Activated T-cell treated with anti-CD3 and anti-CD28 coated beads for 24 hours (primary cell): ENCODE measurements around the gene SETSIP.
"Not testable (repeated sequence)": the region's sequence is repeated elsewhere in the genome, so short reads cannot be mapped to it uniquely, and the experiment has no call there.

Experiments used
- DNase-seq: peaks from one replicate; pipeline ENCODE4 v3.0.0-alpha.2; 2020; ENCODE audit warnings: low read depth

Gene SETSIP, protein sequence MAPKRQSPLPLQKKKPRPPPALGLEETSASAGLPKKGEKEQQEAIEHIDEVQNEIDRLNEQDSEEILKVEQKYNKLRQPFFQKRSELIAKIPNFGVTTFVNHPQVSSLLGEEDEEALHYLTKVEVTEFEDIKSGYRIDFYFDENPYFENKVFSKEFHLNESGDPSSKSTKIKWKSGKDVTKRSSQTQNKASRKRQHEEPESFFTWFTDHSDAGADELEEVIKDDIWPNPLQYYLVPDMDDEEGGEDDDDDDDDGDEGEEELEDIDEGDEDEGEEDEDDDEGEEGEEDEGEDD

DNA sequence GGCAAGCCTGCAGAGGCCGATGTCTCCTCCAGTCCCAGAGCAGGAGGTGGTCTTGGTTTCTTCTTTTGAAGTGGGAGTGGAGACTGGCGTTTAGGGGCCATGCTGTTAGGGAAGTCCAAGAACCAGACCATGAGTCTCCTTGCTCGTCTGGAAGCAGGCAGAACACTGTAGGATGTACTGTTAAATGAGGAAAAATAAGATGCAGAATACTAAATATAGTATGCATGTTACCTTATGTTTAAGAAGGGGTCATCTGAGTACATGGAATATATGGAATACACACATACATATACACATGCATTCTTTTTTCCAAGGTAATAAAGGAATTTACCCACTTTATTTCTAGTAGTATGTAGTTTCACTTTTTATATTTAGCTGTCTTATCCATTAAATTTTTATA, at the start of gene SETSIP:
Gene SETSIP (minus strand): TSS at position 101 of the 400 bp plus-strand sequence. CDS start 0 bp downstream, at position 101.
- DNase-seq, result no peak

DNA sequence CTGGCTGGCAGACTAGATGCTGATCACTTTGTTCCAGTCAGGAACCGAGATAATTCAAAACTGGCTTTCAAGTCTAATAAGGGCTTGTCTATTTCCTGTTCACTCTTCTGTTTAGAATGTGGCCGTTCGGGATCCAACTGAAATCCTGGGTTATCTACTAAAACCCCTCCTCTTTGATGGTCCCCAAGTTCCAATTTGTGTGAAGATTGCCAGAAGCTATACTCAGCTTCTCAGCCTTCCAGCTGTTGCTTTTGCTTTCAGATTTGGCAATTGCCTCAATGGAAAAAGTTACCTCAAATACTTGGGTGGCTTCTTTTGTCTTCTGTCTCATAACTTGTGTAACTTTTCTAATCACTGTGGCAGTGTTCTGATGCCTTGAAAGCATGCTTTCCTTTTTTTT, 48.7 kb upstream of the SETSIP start:
- DNase-seq, result no peak

DNA sequence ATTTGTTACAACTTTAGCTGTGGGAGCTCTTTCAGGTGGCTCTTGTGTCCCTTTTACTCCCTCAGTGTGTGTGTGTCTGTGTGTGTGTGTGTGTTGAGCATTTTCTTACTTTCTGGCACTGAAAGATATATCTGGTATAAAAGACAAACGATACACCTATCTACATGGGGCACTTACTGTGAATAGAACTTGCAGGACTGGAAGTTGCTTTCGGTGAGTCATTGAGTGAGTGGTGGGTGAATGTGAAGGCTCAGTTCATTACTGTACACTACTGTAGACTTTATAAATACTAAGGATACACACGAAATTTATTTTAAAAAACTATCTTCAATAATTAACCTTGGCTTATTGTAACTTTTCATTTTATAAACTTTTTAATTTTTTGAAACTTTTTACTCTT, 43.6 kb upstream of the SETSIP start:
- no peak for DNase-seq

DNA sequence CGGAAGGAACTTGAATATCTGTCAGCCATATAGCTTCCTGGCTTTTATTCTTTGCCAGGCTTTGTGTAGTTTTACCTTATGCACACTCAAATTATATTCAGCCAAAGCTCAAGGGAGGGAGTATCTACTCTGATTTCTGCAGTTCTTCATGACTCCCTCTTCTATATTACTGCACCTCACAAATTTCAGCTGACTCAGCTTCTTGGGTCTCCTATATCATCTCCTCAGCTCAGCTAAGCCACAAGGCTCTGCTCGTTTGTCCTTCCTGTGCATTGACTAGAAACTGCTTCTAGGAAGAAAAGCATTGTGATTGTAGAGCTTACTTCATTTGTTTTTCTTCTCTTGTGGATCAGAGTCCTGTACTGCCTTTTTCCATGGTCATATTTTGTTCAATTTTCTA, 42.3 kb upstream of the SETSIP start:
- DNase-seq, result no peak

DNA sequence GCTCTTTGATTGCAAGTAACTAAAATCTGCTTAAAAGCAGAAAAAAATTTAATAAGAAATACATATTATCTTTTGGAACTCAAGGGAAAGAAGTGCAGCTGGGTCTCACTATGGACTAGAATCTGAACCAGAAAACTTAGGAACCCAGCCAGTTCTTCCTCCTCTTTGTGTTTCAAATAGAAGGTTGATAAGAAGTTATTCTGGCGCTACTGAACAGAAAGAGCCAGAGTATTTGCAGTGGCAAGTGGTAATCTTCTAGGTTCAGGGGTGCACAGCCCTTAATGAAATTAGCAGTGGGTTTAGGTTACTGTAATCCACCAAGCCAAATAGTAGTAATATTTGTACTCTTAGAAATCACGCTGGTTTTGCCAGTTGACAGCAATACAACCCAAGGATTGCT, 33.4 kb upstream of the SETSIP start:
- no peak for DNase-seq

DNA sequence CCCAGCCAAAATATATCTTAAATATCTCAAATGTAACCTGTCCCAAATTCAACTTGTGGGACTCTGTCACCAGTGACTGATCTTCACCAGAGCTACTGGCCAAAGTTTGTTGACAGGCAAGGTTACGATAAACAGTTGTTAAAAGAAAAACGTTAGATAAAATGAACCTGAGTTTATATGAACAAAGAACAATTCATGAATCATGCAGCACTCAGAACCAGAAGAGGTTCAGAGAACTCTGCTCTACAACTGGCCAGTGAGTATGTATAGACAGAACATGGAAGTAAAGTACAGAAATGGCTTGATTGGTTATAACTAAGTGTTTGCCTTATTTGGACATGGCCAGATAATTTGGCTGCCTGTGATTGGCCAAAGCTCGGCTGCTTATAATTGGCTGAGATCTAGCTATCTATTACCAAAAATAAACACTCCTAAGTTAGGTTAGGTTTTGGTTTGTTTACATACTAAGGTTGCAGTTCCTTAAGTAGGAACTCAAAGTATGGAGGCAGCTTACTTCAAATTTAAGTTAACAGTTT, 30.4 kb upstream of the SETSIP start:
- no peak for DNase-seq

DNA sequence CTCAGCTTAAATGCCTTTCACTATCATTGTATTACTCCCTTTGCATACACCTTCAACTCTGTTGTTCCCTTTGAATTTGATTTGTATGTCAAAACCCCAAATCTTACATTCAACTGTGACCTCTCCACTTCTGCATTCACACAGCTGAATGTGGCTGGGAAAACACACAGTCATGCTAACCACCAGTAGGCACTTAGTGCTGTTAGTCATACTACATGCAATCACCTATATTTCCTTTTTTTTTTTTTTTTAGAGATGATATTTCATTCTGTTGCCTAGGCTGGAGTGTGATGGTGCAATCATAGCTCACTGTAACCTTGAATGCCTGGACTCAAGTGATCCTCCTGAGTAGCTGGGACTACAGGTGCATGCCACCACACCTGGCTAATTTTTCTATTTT, 21.1 kb upstream of the SETSIP start:
- no peak for DNase-seq

DNA sequence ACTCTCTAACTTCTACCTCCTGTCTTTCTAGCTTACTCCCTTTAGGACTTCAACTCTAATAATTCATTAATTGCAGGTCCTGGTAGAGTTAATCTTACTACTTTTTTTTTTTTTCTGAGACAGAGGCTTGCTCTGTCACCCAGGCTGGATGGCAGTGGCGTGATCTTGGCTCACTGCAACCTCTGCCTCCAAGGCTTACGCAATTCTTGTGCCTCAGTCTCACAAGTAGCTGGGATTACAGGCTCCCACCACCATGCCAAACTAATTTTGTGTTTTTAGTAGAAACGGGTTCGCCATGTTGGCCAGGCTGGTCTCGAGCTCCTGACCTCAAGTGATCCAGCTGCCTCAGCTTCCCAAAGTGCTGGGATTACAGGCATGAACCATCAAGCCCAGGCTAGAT, 20.7 kb upstream of the SETSIP start:
- no peak for DNase-seq

DNA sequence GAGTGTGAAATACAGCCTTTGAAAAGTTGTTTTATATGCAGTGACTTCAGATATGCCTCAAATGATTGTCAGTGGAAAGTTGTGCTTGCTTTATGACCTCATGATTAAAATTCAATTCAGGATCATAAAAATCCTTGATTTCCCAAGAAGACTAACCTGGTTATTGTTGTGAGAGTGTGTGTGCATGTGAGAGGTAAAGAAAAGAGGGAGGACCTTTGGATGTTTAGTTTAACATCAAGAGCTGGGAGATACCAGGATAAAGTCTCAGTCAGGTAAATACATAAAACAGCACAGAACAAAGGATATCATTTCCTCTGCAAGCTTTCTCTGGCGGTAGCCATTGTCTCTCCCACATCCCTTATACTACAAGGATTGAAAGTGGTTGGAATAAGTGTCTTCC, 19.4 kb upstream of the SETSIP start:
- DNase-seq, result no peak

DNA sequence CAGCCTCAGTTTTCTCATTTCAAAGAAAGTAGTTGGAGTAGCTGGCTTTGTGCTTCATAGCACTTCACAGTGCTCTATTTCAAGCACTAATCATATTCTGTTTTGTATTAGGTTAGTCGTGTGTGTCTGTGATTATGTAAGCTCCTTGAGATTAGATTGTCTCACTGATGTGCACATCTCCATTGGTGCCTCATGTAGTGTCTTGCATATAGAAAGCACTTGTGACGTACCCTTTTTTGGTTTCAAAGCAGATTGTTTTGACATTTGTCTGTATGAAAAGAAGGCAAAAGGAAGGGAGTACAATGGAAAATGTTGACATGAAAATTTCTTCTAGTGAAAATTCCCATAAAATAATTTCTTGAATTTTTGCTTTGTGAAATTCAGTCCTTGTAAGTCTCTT, 18.9 kb upstream of the SETSIP start:
- no peak for DNase-seq

DNA sequence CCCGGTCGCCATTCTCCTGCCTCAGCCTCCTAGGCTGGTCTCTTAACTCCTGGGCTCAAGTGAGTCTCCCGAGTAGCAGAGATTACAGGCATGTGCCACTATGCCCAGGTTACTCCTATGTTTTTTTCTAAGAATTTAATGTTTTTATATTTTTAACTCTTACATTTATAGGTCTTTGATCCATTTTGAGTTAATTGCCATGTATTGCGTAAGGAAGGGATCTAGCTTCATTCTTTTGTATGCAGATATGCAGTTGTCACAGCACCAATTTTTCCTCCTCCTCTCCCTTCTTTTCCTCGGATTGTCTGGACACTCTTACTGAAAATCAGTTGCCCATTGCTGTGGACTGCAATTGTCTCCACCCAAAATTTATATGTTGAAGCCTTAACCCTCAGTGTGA, 16.4 kb upstream of the SETSIP start:
- DNase-seq, result no peak

DNA sequence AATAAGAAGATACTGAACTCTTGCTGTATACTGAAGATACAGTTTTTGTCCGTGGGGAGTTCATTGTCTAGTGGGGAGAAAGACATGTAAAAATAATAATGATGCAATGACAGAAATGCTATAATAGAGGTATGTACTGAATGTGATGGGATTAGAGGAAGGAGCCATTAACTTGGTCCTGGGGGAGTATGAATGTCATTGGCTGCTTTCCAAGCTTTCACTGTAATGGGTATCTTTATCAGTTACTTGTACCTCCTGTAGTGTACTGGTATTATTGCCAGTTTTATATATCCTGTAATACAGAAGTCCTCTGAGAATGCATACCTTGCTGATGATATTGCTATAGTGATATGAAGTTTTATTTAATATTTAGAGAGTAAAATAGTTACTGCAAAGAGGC, 12.3 kb upstream of the SETSIP start:
- no peak for DNase-seq

DNA sequence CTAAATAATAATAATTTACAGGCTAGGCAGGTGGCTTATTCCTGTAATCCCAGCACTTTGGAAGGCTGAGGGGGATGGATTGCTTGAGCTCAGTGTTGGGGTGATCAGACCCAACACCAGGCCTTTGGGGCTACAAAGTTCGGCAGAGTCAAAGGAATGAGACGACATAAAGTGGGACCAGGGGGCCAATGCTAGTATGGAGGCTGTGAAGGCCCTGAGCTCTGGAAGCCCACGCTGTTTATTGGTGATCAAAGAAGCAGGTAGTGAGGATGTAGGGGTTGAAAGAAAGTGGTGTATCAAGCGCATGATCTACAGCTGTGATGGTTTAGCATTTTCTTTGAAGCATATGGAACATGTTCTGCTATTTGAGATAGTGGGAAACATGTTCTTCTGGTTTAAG, 10.5 kb upstream of the SETSIP start:
- DNase-seq, result no peak

DNA sequence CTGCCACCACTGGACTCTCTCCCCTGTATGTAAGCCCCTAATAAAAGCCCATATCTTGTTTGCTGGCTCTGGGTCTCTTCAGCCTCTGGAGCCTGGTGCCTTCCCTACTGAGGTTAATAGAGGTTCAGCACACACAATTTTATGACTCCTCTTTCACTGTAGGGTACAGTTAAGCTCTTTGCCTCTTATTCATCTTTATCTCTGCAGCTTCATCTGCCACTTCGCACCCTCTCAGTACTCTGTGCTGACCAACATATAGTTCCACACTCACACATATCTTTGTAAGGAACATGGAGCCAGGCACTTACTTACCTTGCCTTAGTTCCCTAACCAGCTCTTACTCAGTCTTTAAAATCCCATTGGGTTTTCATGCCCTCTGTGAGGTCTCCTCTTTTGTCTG, 9.4 kb upstream of the SETSIP start:
- DNase-seq, result no peak

DNA sequence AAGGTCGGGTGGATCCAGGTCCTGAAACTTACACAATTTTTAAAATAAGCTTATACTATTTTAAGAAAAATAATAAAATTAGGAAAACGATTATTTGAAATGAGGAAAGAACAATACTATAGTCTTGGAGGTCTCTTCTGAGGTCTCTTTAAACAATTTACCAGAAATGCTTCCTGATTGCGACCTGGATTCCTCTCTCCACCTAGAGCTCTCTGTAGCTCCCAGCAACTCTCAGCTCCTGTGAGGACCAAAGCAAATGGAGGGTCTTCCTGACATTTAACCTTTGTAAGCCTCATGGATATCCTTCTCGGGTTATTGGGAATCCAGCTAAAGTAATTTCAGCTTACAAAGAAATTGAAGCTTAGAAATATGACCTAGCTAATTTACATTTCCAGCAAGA, 5.8 kb upstream of the SETSIP start:
- no peak for DNase-seq

DNA sequence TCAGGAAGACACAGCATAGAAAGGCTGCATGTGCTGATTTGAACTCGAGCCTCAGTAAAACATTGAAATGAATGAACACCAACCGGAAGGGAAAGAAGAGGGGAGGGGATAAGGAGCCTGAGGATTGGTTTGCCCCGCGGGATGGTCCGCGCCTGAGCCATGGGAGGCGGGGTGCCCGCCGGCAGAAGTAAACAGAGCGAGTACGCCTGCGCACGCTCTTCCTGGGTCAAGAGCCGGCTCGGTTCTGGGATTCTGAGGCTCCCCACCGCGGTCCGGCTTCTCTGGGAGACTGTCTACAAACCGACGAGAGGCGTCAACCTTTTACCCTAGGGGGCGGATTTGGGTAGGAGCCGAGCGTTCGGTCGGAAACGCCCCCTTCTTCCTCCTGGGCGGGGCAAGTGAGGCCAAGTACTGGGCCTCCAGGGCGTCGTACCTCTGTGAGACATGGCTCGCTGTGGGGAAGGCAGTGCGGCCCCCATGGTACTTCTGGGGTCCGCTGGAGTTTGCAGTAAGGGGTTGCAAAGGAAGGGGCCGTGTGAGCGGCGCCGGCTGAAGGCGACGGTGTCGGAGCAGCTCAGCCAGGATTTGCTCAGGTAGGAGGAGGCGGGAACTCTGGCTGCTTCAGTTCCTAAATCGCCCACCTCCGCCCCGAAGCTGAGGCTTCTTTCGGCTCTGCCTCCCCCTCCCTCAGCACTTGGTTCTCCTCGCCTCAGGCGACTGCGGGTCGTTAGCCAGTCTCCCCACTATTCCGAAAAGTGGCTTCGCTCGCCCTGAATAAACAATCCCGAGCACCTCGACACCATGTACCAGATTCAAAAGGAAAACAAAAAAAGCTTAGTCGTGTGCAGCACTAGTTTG, 5.1 kb upstream of the SETSIP start, which contains the start of gene BTBD8:
Gene BTBD8 (plus strand): TSS at position 218 of the 858 bp plus-strand sequence. CDS start 227 bp downstream, at position 445.
- DNase-seq, result peak; percentile 75

DNA sequence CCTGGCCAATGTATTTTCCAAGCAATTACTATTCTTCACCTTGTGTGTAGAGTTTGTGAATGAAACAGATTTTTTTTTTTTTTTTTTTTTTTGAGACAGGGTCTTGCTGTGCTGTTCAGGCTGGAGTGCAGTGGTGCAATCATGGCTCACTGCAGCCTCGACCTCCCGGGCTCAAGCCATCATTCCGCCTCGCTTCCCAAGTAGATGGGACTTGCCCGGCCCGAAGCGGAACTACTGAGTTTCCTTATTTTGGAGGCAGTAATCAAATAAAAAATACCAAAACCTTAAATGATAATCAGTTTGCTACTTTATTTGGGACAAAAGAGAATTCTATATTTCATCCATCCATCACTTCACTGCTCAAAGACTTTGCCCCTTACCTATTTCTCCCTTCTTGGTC, 4.2 kb upstream of the SETSIP start:
- no peak for DNase-seq

DNA sequence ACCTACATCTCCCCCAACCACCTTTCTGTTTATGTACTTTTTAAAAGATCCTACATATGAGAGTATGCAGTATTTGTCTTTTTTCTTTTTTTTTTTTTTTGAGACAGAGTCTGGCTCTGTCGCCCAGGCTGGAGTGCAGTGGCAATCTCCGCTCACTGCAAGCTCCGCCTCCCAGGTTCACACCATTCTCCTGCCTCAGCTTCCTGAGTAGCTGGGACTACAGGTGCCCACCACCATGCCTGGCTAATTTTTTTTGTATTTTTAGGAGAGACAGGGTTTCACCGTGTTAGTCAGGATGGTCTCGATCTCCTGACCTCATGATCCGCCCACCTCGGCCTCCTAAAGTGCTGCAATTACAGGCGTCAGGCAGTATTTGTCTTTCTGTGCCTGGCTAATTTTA, 2.9 kb upstream of the SETSIP start:
- DNase-seq, result not testable (repeated sequence)

DNA sequence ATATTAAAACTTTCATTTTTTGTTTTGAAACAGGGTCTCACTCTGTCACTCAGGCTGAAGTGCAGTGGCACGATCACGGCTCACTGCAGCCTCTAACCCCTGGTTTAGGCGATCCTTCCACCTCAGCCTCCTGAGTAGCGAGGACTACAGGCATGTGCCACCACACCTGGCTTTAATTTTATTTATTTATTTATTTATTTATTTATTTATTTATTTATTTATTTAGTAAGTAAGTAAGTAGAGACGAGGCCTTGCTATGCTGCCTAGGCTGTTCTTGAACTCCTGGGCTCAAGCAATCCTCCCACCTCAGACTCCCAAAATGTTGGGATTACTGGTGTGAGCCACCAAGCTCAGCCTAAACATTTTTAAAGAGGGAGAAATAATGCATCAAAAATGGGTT, 1.2 kb upstream of the SETSIP start:
- DNase-seq, result no peak

DNA sequence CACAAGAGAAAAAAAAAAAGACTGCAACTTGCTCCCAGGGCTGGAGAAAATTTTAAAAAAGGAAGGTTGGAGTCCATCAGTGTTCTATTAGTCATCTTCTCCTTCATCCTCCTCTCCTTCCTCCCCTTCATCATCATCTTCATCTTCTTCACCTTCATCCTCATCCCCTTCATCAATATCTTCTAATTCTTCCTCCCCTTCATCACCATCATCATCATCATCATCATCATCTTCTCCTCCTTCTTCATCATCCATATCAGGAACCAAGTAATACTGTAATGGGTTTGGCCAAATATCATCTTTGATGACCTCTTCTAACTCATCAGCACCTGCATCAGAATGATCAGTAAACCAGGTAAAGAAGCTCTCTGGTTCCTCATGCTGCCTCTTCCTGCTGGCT, 765 bp downstream of the SETSIP start:
- DNase-seq, result not testable (repeated sequence)

DNA sequence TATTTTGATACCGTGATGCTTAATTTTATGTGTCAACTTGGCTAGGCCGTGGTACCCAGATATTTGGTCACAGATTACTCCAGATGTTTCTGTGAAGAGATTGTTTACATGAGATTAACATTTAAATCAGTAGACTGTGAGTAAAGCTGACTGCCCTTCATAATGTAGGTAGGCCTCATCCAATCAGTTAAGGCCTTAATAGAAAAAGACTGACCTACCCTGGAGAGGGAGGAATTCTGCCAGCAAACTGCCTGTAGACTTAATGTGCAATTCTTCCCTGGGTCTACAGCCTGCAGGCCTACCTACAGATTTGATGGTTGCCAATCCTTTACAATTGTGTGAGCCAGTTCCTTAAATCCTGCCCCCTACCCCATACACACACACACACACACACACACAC, 4.3 kb downstream of the SETSIP start:
- DNase-seq, result no peak

DNA sequence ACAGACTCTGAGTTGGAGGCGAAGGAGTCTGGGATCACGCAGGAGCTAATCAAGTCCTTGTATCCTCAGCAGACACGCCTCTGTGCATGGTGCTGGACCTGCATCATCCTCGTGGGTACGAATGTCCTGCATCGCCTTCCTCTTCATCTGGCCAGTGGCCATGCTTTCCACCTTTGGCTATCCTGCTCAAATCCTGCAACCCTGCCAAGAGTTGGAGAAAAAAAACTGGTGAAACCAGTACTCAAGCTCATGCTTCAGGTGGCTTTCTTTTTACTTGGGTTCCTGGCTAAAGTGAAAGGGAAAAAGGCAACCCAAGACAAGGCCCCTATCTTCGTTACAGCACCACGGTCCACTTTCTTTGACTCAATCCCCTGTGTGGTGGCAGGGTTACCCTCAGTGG, 8.9 kb downstream of the SETSIP start:
- DNase-seq, result no peak

DNA sequence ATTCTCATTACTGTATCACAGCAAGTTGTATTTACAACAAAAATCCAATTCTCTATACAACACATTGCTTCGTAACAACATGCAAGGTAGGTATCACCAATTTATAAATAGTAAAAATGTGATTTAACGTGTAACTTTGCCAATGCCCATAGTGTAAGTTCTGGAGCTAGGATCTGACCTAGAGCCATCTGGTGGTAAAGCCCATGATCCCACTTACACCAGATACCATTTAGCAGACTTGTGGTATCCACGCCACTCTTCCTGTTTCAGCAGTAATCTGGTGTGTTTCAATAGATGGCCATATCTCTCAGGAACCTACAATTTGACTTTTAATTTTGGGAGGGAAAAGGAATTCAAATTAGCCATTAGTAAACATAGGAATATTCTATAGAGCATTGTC, 10.2 kb downstream of the SETSIP start:
- DNase-seq, result no peak
